Stimulated activated CD4-positive, alpha-beta T cell treated with anti-CD3 and anti-CD28 coated beads, Interleukin-15, amount 100 ng/mL, for 24 hours (primary cell): ENCODE data around the gene LMBRD1.
A peak's percentile ranks its signal among the peaks of the same experiment; 100 is the strongest.
"Not testable (repeated sequence)": the region's sequence is repeated elsewhere in the genome, so short reads cannot be mapped to it uniquely, and the experiment has no call there.

Experiments used
- DNase-seq: peaks from one replicate; pipeline ENCODE4 v3.0.0-alpha.2; 2020

The LMBRD1 gene

GRCh38 chr6:69796073-69796641, 653 bp downstream of the LMBRD1 start:
- peak; percentile 37 for DNase-seq

- DNase-seq, result no peak
These were observed 1.2 kb downstream of the LMBRD1 start for GRCh38 chr6:69795469-69796072.

- no peak for DNase-seq
These were observed 4.5 kb downstream of the LMBRD1 start for GRCh38 chr6:69792292-69792691.

GRCh38 chr6:69791065-69791471, 5.7 kb downstream of the LMBRD1 start:
- DNase-seq, result no peak

GRCh38 chr6:69790629-69791028, 6.2 kb downstream of the LMBRD1 start:
- no peak for DNase-seq

GRCh38 chr6:69789578-69789977, 7.2 kb downstream of the LMBRD1 start:
- DNase-seq, result no peak

- DNase-seq, result not testable (repeated sequence)
These were observed 9.4 kb downstream of the LMBRD1 start for GRCh38 chr6:69787436-69787835.

- DNase-seq, result no peak
These were observed 11.1 kb downstream of the LMBRD1 start for GRCh38 chr6:69785697-69786096.

- DNase-seq, result no peak
These were observed 12.0 kb downstream of the LMBRD1 start for GRCh38 chr6:69784595-69785377.

GRCh38 chr6:69783108-69783507, 13.7 kb downstream of the LMBRD1 start:
- no peak for DNase-seq

- DNase-seq, result no peak
These were observed 16.1 kb downstream of the LMBRD1 start for GRCh38 chr6:69780585-69781178.

- DNase-seq, result no peak
These were observed 20.9 kb downstream of the LMBRD1 start for GRCh38 chr6:69775941-69776340.

GRCh38 chr6:69775585-69775849, 21.3 kb downstream of the LMBRD1 start:
- no peak for DNase-seq

- DNase-seq, result no peak
These were observed 21.8 kb downstream of the LMBRD1 start for GRCh38 chr6:69774740-69775584.

GRCh38 chr6:69771158-69771906, 25.5 kb downstream of the LMBRD1 start:
- DNase-seq, result no peak

GRCh38 chr6:69768664-69769063, 28.1 kb downstream of the LMBRD1 start:
- no peak for DNase-seq

GRCh38 chr6:69763763-69764162, 33.0 kb downstream of the LMBRD1 start:
- DNase-seq, result no peak

- no peak for DNase-seq
These were observed 35.0 kb downstream of the LMBRD1 start for GRCh38 chr6:69761853-69762252.

GRCh38 chr6:69758214-69758613, 38.6 kb downstream of the LMBRD1 start:
- DNase-seq, result no peak

GRCh38 chr6:69756907-69757306, 39.9 kb downstream of the LMBRD1 start:
- no peak for DNase-seq

GRCh38 chr6:69756366-69756765, 40.4 kb downstream of the LMBRD1 start:
- no peak for DNase-seq

GRCh38 chr6:69735027-69735426, 61.8 kb downstream of the LMBRD1 start:
- no peak for DNase-seq
